Activated T-helper 2 cell treated with anti-CD3 and anti-CD28 coated beads, Interferon-gamma antibody, Interleukin-2, Interleukin-4, amounts not matched to agents 10 μg/mL and 5 μg/mL and 100 μg/mL, durations not matched to agents 14 hours and 24 hours and 36 hours (primary cell): Measurements from ENCODE around the gene BPIFB2. TPM values are rescaled to one million over a fixed set of nuclear protein-coding genes. Genes with fewer than 3 reads are reported as not detected.

Experiments used
- DNase-seq: peaks from one replicate; pipeline ENCODE4 v3.0.0; 2021; ENCODE audit warnings: low spot score
- H3K27ac Mint-ChIP-seq: one replicate; pipeline ENCODE4 v1.8.0; 2021; ENCODE audit warnings: mixed read lengths
- H3K27me3 Mint-ChIP-seq: one replicate; pipeline ENCODE4 v1.8.0; 2021; ENCODE audit warnings: low read depth, mixed read lengths
- H3K36me3 Mint-ChIP-seq: one replicate; pipeline ENCODE4 v1.8.0; 2021; ENCODE audit warnings: low read depth, mixed read lengths
- H3K4me1 Mint-ChIP-seq: one replicate; pipeline ENCODE4 v1.8.0; 2021; ENCODE audit warnings: low read depth, mixed read lengths
- H3K4me3 Mint-ChIP-seq: one replicate; pipeline ENCODE4 v1.8.0; 2021; ENCODE audit warnings: low read depth, mild to moderate bottlenecking, moderate library complexity, mixed read lengths
- H3K9me3 Mint-ChIP-seq: one replicate; pipeline ENCODE4 v1.8.0; 2021; ENCODE audit warnings: mixed read lengths
- intact Hi-C: fragments of 100-400 bp; cut with micrococcal nuclease; formaldehyde crosslinking; loops from one replicate; pipeline ENCODE4 v1.15.1; 2023
- total RNA-seq: library from RNA; stranded (reverse); gene quantifications from 2 replicates; pipeline ENCODE4 v1.2.3, GENCODE V29; 2022

BPIFB2 gene
- total RNA-seq, 1 donor from 2014 or later: not detected

DNA sequence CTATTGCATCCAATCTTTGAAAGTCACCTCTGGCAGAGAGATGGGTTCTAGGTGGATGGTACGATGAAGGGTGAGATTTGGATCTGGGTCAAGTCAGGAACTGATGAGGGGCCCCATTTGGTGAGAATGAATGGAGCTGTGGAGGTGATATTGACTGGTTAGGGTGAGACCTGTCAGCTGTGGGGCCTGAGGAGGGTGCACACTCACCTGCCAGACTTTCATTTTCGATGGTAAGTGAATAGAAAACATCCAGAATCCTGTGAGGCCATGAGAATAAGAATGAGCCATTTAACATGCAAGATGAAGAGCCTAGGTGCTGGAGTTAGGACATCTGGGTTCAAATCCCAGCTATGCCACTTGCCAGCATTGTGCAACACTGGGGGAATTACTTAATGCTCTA is 10.1 kb upstream of the BPIFB2 start:
- no peaks in the 10 kb centered on the region for H3K27me3 Mint-ChIP-seq
- H3K4me1 Mint-ChIP-seq: peaks cover 7% of the 10 kb centered on the region
- no peak overlapping the region for H3K4me3 Mint-ChIP-seq
- no peak for DNase-seq
- H3K27ac Mint-ChIP-seq: no peak overlapping the region
- H3K36me3 Mint-ChIP-seq: no peaks in the 10 kb centered on the region
- peaks cover 25% of the 10 kb centered on the region for H3K9me3 Mint-ChIP-seq
- intact Hi-C loops: no loop called here

DNA sequence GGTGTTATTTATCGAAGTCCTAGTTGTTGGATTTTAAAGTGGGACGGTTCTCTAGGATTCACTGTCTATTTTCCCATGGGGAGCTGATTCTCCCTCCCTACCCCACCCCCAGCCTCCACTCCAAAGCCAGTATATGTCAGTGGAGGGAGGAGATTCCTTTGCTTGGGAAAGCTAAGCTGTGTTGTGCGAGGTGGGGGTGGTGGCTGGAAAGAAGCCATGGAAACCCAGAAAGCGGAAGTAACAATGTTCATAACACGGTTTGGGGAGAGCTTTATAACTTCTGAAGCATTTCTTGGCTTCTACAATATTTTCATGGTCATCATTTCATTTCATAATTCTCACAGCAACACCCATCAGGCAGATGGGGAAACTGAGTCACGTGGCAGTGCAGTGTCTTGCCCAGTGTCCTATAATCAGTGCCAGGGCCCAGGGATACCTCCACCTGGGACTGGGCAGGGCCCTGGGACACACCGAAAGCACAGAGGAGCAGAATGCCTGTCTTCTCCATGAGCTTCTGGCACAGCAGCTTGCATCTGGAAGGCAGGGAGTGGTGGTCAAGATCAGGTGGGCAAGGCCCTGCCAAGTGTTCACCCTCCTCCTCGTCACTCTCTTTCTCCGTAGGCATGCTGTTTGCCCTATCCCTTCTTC is 7.8 kb upstream of the BPIFB2 start:
- Mint-ChIP-seq H3K27ac (no peak overlapping the region), H3K4me3 (no peak overlapping the region), H3K4me1 (peaks cover 7% of the 10 kb centered on the region), H3K27me3 (no peaks in the 10 kb centered on the region), H3K9me3 (peaks cover 20% of the 10 kb centered on the region), H3K36me3 (no peaks in the 10 kb centered on the region)
- intact Hi-C loops: no loop called here
- no peak for DNase-seq

DNA sequence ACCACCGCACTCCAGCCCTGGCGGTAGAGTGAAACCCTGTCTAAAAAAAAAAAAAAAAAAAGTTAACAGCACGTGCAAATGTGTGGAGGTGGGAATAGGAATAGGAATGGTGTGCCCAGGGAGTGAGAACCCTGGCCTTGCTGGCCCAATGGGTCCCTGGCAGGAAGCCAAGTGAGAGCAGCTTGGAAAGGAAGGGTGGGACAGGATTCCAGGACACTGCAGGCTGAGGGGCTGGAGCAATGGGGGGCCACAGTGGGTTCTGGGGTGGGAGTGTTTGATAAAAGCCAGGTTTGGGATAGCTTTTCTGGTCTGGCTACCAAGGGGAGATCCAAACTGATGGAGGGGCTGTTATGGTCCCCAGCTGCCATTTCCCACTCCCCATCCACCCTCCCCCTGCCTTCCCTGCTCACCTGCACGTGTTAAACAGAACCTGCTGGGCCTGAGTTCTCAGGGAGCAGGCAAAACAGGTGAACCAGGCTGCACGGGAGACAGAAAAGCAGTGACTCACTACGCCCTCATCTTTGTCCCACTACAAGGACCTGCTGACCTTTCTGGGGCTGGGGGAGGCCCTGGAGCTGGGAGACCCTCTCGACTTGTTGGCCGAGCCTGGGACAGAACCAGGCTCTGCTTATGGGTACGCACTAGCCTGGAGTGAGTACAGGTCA is 6.6 kb upstream of the BPIFB2 start:
- DNase-seq: no peak
- Mint-ChIP-seq H3K27me3 (no peaks in the 10 kb centered on the region), H3K9me3 (peaks cover 13% of the 10 kb centered on the region), H3K27ac (no peak overlapping the region), H3K4me3 (no peak overlapping the region), H3K36me3 (peaks cover 3% of the 10 kb centered on the region), H3K4me1 (peaks cover 10% of the 10 kb centered on the region)
- intact Hi-C loops: no loop called here

DNA sequence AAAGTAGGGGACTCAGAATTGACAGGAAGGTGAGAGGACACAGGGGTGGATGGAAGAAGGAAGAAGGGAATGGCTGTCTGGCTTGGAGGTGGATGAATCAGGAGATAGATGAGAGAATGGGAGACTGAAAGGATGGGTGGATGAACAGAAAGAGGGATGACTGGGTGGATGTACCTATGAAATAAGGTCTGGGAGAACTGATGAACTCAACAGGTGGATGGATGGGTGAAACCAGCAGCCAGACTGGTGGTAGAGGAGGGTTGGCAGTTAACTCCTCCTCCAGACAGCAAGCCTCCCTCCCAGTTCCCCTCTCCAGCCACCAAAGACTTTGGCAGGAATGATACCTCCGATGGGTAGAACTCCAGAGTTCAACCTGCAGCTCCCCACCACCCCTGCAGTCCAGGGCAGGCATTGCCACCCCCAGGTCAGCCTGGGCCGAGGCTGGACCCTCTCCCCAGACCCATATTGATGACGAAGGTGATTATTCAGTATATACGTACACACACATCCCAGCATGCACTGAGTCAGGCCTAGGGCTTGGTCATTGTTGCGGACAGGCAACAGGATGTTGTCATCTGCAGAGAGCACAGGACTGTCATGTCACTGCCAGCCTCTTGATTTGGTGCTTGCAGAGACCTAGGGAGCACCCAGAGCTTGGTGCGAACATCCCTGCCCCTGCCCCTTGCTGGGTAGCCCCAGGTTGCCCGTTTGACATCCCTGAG is 5.3 kb upstream of the BPIFB2 start:
- H3K36me3 Mint-ChIP-seq: peaks cover 3% of the 10 kb centered on the region
- no peak overlapping the region for H3K27ac Mint-ChIP-seq
- intact Hi-C loops: no loop called here

DNA sequence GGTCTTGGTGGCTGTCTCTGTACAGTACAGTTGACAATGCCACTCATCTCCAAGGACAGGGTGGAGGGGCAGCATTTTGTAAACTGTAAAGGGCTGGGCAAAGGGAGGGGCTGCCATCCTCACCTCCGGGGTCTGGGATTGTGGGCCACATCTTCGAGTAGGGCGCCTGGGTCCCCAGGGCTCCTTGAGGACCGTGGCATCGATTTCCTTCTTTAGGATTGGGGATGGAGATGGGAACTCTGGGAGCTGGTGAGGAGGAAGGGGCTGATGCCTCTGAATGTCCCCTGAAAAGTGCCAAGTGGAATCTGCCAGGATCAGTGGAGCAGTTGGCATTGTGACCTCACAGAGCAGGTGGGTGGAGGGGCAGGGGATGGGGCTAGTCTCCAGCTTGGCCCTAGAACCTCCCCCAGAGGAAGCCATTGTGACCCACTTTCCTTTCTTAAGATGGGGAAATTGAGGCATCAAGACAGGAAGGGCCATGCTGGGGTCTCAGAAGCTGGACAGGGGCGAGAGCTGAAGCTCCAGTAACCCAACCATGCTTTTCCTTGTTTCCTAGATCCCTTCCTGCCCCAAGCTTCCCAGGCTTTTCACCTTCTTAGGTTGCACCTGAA is 3.3 kb upstream of the BPIFB2 start, which contains the start of gene SUN5:
Gene SUN5, minus strand, starts transcription at position 293 of the 611 bp plus-strand sequence. Its CDS starts 93 bp downstream, at position 200.
- DNase-seq: no peak
- H3K4me3 Mint-ChIP-seq: no peak within 1 kb of the TSS
- peaks cover 6% of the 10 kb centered on the region for H3K9me3 Mint-ChIP-seq
- H3K27ac Mint-ChIP-seq: no peak within 1 kb of the TSS
- H3K27me3 Mint-ChIP-seq: no peaks in the 10 kb centered on the region
- H3K36me3 Mint-ChIP-seq: peaks cover 3% of the 10 kb centered on the region
- peaks cover 2% of the 10 kb centered on the region for H3K4me1 Mint-ChIP-seq
- intact Hi-C loops: no loop called here

More for the DNA sequence above, 5.3 kb upstream of the BPIFB2 start:
- no peak overlapping the region for H3K4me3 Mint-ChIP-seq
- peaks cover 6% of the 10 kb centered on the region for H3K9me3 Mint-ChIP-seq
- H3K4me1 Mint-ChIP-seq: peaks cover 8% of the 10 kb centered on the region
- H3K27me3 Mint-ChIP-seq: no peaks in the 10 kb centered on the region
- no peak for DNase-seq

DNA sequence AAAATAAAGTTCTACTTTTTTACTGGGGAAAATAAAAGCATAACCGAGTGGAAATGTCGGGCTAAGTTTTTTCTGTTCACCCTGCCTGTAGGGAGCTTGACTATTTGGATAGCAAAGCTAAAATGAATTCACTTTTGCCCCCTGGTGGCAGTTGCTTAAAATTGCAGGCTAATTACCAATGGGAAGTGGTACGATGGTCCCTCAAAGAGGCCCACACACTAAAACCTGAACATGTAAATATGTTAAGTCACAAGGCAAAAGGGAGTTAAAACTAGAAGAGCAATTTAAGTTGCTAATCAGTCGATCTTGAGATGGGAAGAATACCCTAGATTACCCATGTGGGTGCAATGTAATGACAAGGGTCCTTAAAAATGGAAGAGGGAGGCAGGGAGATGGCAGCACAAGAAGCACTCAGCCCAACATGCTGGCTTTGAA is 2.4 kb upstream of the BPIFB2 start:
- intact Hi-C loops: no loop called here
- peaks cover 2% of the 10 kb centered on the region for H3K4me1 Mint-ChIP-seq
- no peaks in the 10 kb centered on the region for H3K27me3 Mint-ChIP-seq
- peaks cover 3% of the 10 kb centered on the region for H3K36me3 Mint-ChIP-seq
- DNase-seq: no peak
- H3K4me3 Mint-ChIP-seq: no peak overlapping the region
- no peak overlapping the region for H3K27ac Mint-ChIP-seq
- H3K9me3 Mint-ChIP-seq: peaks cover 6% of the 10 kb centered on the region

DNA sequence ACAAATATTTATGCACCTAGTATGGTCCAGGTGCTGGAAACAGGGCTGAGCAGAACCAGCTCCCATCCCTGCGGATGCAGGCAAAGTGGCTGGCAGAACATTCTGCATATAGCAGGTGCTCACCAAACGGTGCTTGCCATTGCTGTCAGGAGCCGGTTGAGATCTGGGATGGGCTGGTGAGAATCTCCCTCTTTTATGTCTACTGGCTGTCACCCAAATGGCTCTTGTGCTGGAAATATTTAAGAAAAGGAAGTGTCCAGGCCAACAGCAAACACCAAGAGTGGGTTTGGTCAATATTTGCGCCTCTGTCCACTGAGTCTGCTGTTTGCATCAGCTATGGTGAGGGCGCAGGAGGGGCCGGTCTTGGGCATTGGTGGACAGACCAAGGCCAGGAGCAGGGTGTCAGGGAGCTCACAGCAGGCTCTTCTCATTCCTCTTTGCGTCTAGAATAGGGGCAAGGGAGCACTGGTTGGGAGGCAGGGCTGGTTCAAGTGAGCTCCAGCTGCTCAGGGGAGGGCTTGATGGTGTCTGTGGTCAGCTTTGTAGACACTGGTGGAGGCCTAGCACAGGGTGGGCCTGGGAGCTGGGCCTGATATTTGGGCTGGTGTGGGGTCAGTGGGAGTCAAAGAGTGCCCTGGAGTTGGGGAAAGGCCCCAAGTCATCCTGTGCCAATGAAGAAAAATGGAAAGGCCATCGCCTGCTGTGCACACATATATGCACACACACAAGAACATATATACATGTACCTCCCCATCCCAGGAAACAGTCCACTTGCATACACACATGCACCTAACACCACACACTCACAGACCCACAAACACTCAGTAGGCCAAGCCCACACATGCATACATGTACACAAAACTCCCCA is 1.4 kb upstream of the BPIFB2 start:
- H3K4me1 Mint-ChIP-seq: peaks cover 2% of the 10 kb centered on the region
- peaks cover 6% of the 10 kb centered on the region for H3K9me3 Mint-ChIP-seq
- H3K27me3 Mint-ChIP-seq: no peaks in the 10 kb centered on the region
- H3K36me3 Mint-ChIP-seq: peaks cover 3% of the 10 kb centered on the region
- no peak overlapping the region for H3K27ac Mint-ChIP-seq
- no peak for DNase-seq
- no peak overlapping the region for H3K4me3 Mint-ChIP-seq
- intact Hi-C loops: no loop called here

DNA sequence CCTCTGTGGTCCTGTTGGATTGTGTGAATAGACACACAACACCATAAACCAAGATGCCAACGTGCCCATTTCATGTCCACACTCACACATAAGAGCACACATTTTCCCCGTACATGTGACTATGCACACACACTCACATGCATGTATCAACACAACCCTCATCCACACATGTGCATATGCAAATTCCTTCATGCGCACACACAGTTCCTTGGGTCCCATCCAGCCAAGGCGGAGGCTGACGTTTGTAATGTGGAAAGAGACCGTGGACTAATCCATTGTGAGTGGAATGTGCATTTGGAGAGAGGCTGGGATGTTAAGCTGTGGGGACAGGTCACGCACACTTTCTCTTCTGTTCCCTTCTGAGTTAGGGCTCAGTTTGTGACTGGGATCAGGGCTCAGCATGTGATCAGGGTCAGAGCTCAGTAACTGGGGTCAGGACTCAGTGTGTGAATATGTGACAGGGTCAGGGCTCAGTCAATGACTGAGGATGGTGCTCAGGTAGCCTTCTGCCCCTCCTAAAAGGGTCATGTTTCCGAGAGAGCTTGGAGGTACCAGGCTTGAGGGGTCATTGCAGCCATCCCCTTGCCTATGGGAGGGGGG is 628 bp upstream of the BPIFB2 start:
- H3K27ac Mint-ChIP-seq: no peak overlapping the region
- no peaks in the 10 kb centered on the region for H3K27me3 Mint-ChIP-seq
- peaks cover 6% of the 10 kb centered on the region for H3K9me3 Mint-ChIP-seq
- intact Hi-C loops: no loop called here
- DNase-seq: no peak
- peaks cover 2% of the 10 kb centered on the region for H3K4me1 Mint-ChIP-seq
- peaks cover 3% of the 10 kb centered on the region for H3K36me3 Mint-ChIP-seq
- no peak overlapping the region for H3K4me3 Mint-ChIP-seq

DNA sequence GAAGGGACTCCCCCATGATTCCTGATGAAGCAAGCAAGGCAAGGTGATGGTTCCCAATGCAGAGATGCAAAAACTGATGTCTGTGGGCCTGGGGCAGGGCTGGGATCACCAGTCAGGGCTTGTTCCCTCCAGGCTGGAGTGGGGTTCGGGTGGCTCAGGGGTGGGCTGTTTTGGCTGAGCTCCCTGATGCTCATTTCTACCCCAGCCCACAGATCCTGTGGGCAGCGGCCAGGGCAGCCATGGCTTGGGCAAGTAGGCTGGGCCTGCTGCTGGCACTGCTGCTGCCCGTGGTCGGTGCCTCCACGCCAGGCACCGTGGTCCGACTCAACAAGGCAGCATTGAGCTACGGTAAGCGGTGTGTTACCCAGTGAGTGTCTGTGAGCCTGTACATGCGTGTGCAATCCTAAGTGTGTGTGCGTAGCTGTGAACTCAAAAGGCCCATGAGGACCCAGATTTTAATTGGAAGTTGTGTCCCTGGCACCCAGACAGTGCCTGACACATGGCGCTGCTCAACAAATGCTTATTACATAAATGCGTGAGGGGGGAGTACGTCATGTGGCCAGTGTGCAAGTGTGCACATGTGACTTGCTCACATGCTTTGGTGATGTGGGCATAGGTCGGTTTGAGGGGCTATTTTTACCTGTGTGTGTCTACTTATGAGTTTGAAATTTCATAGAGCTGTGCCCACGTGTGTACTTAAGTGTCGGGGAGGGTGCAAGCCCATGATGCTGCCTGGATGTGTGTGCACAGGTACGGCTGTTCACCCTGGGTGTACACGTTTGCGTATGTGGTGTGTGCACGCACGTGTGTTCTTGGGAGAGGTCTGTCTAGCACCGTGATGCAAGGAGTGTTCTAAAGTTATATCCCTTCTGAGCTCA is 1.1 kb downstream of the BPIFB2 start:
- Mint-ChIP-seq H3K36me3 (peaks cover 3% of the 10 kb centered on the region), H3K27me3 (peaks cover 3% of the 10 kb centered on the region), H3K4me1 (peaks cover 2% of the 10 kb centered on the region), H3K9me3 (peaks cover 6% of the 10 kb centered on the region), H3K27ac (no peak overlapping the region), H3K4me3 (no peak overlapping the region)
- intact Hi-C loops: no loop called here
- DNase-seq: no peak

DNA sequence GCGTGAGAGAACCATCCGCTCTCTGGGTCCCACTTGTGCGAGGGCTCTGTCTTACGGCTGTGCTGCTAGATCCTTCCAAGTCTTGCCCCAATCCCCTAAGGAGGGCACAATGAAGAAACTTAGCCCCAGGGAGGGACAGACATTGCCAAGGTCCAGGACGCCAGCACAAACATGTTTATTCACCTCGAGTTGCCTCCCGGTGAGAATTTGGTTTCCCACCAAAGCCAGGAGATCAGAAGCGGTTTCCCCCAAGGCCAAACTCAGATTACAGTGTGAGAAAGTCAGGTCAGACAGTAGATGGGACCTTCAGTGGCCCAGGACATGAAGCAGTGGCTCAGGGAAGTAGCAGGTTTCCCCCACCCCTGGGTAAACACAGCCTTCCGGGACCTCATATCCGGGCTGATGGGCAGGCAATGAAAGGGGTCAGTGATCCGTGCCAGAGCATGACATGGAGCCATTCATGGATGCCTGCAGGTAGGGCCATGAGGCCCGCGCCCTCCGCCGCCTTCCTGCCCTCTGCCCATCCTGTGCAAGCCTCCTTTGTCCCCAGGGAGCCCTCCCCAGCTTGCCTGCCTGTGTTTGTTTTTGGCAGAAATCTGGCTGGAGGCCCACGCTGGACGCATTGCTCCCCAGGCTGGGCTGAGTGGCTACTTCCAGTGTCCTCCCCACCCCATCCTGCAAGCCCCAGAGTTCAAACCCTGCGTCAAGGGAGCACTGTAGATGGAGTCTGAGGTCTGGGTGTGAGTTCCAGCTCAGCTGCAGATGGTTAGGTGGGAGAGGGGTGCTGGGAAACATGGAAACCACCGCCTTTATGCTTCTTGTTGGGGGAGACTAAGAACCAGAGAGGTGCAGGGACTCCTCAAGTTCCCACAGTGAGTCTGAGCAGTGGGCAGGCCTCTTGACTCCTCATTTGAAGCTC is 2.0 kb downstream of the BPIFB2 start:
- peaks cover 3% of the 10 kb centered on the region for H3K27me3 Mint-ChIP-seq
- intact Hi-C loops: no loop called here
- H3K9me3 Mint-ChIP-seq: peaks cover 6% of the 10 kb centered on the region
- H3K4me3 Mint-ChIP-seq: no peak overlapping the region
- H3K4me1 Mint-ChIP-seq: peaks cover 2% of the 10 kb centered on the region
- H3K36me3 Mint-ChIP-seq: peaks cover 3% of the 10 kb centered on the region
- no peak for DNase-seq
- no peak overlapping the region for H3K27ac Mint-ChIP-seq
